H1 (cell line): Measurements from ENCODE around the gene DNAH10. TPM values are rescaled to one million over a fixed set of nuclear protein-coding genes. Genes with fewer than 3 reads are reported as not detected.

ENCODE experiments used
- CTCF ChIA-PET: fragments of 300-600 bp; sonication (Branson Sonifier 250); formaldehyde crosslinking; loops from one replicate; lab custom pipeline; 2021; ENCODE audit not compliant: partially characterized antibody; lab: Charles Lee
- POLR2A ChIA-PET: fragments of 300-600 bp; sonication (Branson Sonifier 250); formaldehyde crosslinking; loops from one replicate; lab custom pipeline; 2021; ENCODE audit warnings: inconsistent platforms; ENCODE audit not compliant: partially characterized antibody; lab: Charles Lee
- DNase-seq, 2 experiments: peaks; one replicate each; pipeline versions ENCODE4 v3.0.0 to v3.0.0-alpha.2; 2010 to 2022; ENCODE audit warnings: low spot score in 2 of 2, low read depth in 1 of 2, mixed read lengths in 1 of 2
- FAIRE-seq: peaks from 2 replicates; lab custom pipeline; 2011; peaks lifted over from hg19 to GRCh38; lab: Jason Lieb, UNC
- H2AFZ ChIP-seq: 2 replicates; pipeline ENCODE4 v1.8.1; 2012; ENCODE audit warnings: low read length, inconsistent platforms
- H2AK5ac ChIP-seq: 2 replicates; pipeline ENCODE4 v1.6.1; 2013; ENCODE audit warnings: low read depth, low read length
- H2BK120ac ChIP-seq: replicated peaks from 2 replicates; pipeline ENCODE3; 2013; ENCODE audit warnings: low read depth, low read length, inconsistent platforms
- H2BK12ac ChIP-seq: 2 replicates; pipeline ENCODE4 v1.6.1; 2013; ENCODE audit warnings: low read depth, low read length
- H2BK15ac ChIP-seq: 2 replicates; pipeline ENCODE4 v1.6.1; 2013; ENCODE audit warnings: low read length
- H2BK20ac ChIP-seq: 2 replicates; pipeline ENCODE4 v1.6.1; 2013; ENCODE audit warnings: low read length
- H2BK5ac ChIP-seq: 2 replicates; pipeline ENCODE4 v1.6.1; 2013; ENCODE audit warnings: low read depth, low read length
- H3K14ac ChIP-seq: 2 replicates; pipeline ENCODE4 v1.6.1; 2013; ENCODE audit warnings: inconsistent platforms; ENCODE audit not compliant: insufficient read length
- H3K18ac ChIP-seq: 2 replicates; pipeline ENCODE4 v1.6.1; 2013; ENCODE audit warnings: low read length; ENCODE audit errors: extremely low read depth
- H3K23ac ChIP-seq: 2 replicates; pipeline ENCODE4 v1.6.1; 2013; ENCODE audit warnings: inconsistent platforms; ENCODE audit not compliant: insufficient read length
- H3K23me2 ChIP-seq: 2 replicates; pipeline ENCODE4 v1.6.1; 2013; ENCODE audit warnings: low read depth, low read length
- H3K27ac ChIP-seq: 2 replicates; pipeline ENCODE4 v1.6.1; 2011; ENCODE audit warnings: low read depth, low read length, inconsistent platforms
- H3K27me3 ChIP-seq, 4 experiments: replicated peaks in 1 of 4; 1 replicate in 1 of 4; 2 replicates in 3 of 4; pipeline versions ENCODE4 v1.6.1 to v1.8.1; 2011 to 2013; ENCODE audit warnings: low read length in 3 of 4, mild to moderate bottlenecking in 3 of 4, inconsistent platforms in 2 of 4, mixed read lengths in 2 of 4, moderate library complexity in 1 of 4; ENCODE audit not compliant: control insufficient read depth in 3 of 4, insufficient read depth in 3 of 4; ENCODE audit errors: extremely low read depth in 1 of 4
- H3K36me3 ChIP-seq, 4 experiments: 2 replicates each; pipeline versions ENCODE4 v1.6.1 to v1.8.1; 2011 to 2013; ENCODE audit warnings: mild to moderate bottlenecking in 4 of 4, low read length in 3 of 4, moderate library complexity in 2 of 4, control low read depth in 1 of 4, inconsistent platforms in 1 of 4; ENCODE audit not compliant: insufficient read depth in 4 of 4, control insufficient read depth in 2 of 4
- H3K4ac ChIP-seq: replicated peaks from 2 replicates; pipeline ENCODE3; 2013; ENCODE audit warnings: low read length, low read depth, mixed read lengths, inconsistent platforms; ENCODE audit not compliant: insufficient read length
- H3K4me1 ChIP-seq, 4 experiments: replicated peaks in 1 of 4; 1 replicate in 1 of 4; 2 replicates in 3 of 4; pipeline versions ENCODE4 v1.6.1 to v1.8.1; 2011 to 2013; ENCODE audit warnings: low read length in 3 of 4, inconsistent platforms in 2 of 4, mixed read lengths in 1 of 4; ENCODE audit not compliant: insufficient read depth in 4 of 4, control insufficient read depth in 3 of 4
- H3K4me2 ChIP-seq, 2 experiments: 2 replicates each; pipeline versions ENCODE4 v1.6.1 to v1.8.1; 2011 to 2013; ENCODE audit warnings: low read depth in 2 of 2, low read length in 2 of 2, control low read depth in 1 of 2, inconsistent platforms in 1 of 2, mild to moderate bottlenecking in 1 of 2; ENCODE audit not compliant: insufficient read depth in 1 of 2
- H3K4me3 ChIP-seq, 4 experiments: fragments of 200-600, 300-600 bp in 1 of 4; sonication (generic), shearing (Covaris generic), sonication (Bioruptor Twin) in 1 of 4; 2 replicates each; pipeline versions ENCODE4 v1.5.1 to v1.8.1; 2011 to 2016; ENCODE audit warnings: low read length in 4 of 4, low read depth in 3 of 4, control low read depth in 2 of 4, inconsistent platforms in 2 of 4, mild to moderate bottlenecking in 2 of 4, mixed read lengths in 1 of 4, moderate library complexity in 1 of 4; ENCODE audit not compliant: insufficient read depth in 2 of 4; ENCODE audit errors: extremely low read depth in 1 of 4
- H3K56ac ChIP-seq: replicated peaks from 2 replicates; pipeline ENCODE3; 2013; ENCODE audit warnings: low read depth, mild to moderate bottlenecking, mixed read lengths, low read length, inconsistent platforms; ENCODE audit not compliant: insufficient read length
- H3K79me1 ChIP-seq: 2 replicates; pipeline ENCODE4 v1.6.1; 2013; ENCODE audit warnings: low read depth, low read length, control low read depth
- H3K79me2 ChIP-seq, 2 experiments: 2 replicates each; pipeline versions ENCODE4 v1.6.1 to v1.8.1; 2012 to 2013; ENCODE audit warnings: low read length in 2 of 2, mild to moderate bottlenecking in 2 of 2, inconsistent platforms in 1 of 2; ENCODE audit not compliant: insufficient read depth in 2 of 2, control insufficient read depth in 1 of 2
- H3K9ac ChIP-seq, 4 experiments: replicated peaks in 1 of 4; 1 replicate in 1 of 4; 2 replicates in 3 of 4; pipeline versions ENCODE4 v1.6.1 to v1.8.1; 2011 to 2013; ENCODE audit warnings: low read depth in 3 of 4, low read length in 3 of 4, control low read depth in 2 of 4, mild to moderate bottlenecking in 2 of 4, moderate library complexity in 2 of 4, inconsistent platforms in 1 of 4; ENCODE audit errors: extremely low read depth in 1 of 4
- H3K9me3 ChIP-seq, 2 experiments: 2 replicates each; pipeline versions ENCODE4 v1.6.1 to v1.8.1; 2012 to 2013; ENCODE audit warnings: mild to moderate bottlenecking in 2 of 2, moderate library complexity in 2 of 2, control low read depth in 1 of 2, inconsistent platforms in 1 of 2, low read depth in 1 of 2, low read length in 1 of 2, mixed read lengths in 1 of 2; ENCODE audit not compliant: insufficient read depth in 2 of 2
- H4K20me1 ChIP-seq, 2 experiments: replicated peaks in 1 of 2; 2 replicates each; pipeline versions ENCODE3 to v1.8.1; 2011 to 2013; ENCODE audit warnings: inconsistent platforms in 2 of 2, low read length in 2 of 2, mild to moderate bottlenecking in 1 of 2; ENCODE audit not compliant: insufficient read depth in 2 of 2, control insufficient read depth in 1 of 2
- H4K5ac ChIP-seq: 2 replicates; pipeline ENCODE4 v1.6.1; 2013; ENCODE audit warnings: low read length, low read depth, mixed read lengths, inconsistent platforms; ENCODE audit not compliant: insufficient read length
- H4K8ac ChIP-seq: 2 replicates; pipeline ENCODE4 v1.8.0; 2013; ENCODE audit warnings: mild to moderate bottlenecking, moderate library complexity, low read length, inconsistent platforms; ENCODE audit not compliant: insufficient read depth; ENCODE audit errors: extremely low read depth
- H4K91ac ChIP-seq: replicated peaks from 2 replicates; pipeline ENCODE3; 2013; ENCODE audit warnings: low read length, mixed read lengths, inconsistent platforms; ENCODE audit not compliant: insufficient read length
- CHD1 ChIP-seq: IDR thresholded peaks from 2 replicates; pipeline ENCODE4 v1.6.1; 2012; ENCODE audit warnings: low read depth, low read length, improper control_type of control experiment
- CREB1 ChIP-seq: IDR thresholded peaks from 2 replicates; pipeline ENCODE4 v1.6.1; 2012; ENCODE audit warnings: inconsistent platforms
- EGR1 ChIP-seq: IDR thresholded peaks from 2 replicates; pipeline ENCODE4 v1.6.1; 2011; ENCODE audit warnings: low read depth, low read length, borderline replicate concordance
- FOSL1 ChIP-seq: IDR thresholded peaks from 2 replicates; pipeline ENCODE4 v1.6.1; 2011; ENCODE audit warnings: mild to moderate bottlenecking, low read depth, low read length, moderate library complexity; ENCODE audit not compliant: insufficient read depth
- RNF2 ChIP-seq: fragments of 200-900, 300-1000 bp; sonication (generic); IDR thresholded peaks from 2 replicates; pipeline ENCODE4 v1.7.1; 2016; ENCODE audit warnings: borderline replicate concordance, low read depth, mild to moderate bottlenecking, antibody characterized with exemption, low read length; ENCODE audit not compliant: poor library complexity, severe bottlenecking; ENCODE audit errors: missing control alignments
- SAP30 ChIP-seq: fragments of 300-600 bp; sonication (generic); IDR thresholded peaks from 2 replicates; pipeline ENCODE4 v1.7.1; 2012; ENCODE audit warnings: low read length, moderate library complexity, mild to moderate bottlenecking, inconsistent platforms; ENCODE audit not compliant: insufficient read depth, insufficient replicate concordance
- WGBS, 2 experiments: shearing (Covaris generic) in 1 of 2; methylation state at CpG; one replicate each; pipeline versions ENCODE4 v1.1.6 to v1.1.7; 2013 to 2015; ENCODE audit warnings: low lambda C conversion rate in 2 of 2, mixed read lengths in 2 of 2, inconsistent platforms in 1 of 2, low coverage in 1 of 2, missing lambda C conversion rate in 1 of 2; ENCODE audit not compliant: insufficient replicate concordance in 2 of 2, insufficient coverage in 1 of 2, insufficient read length in 1 of 2; ENCODE audit errors: extremely low coverage in 1 of 2, missing lambda C conversion rate in 1 of 2; 5-methylcytosine and 5-hydroxymethylcytosine counted together
- polyA plus RNA-seq, 7 experiments: library from polyadenylated mRNA; depleted of rRNA in 3 of 7; stranded (reverse) in 5 of 7; unstranded in 2 of 7; fragments of >200 nt in 5 of 7; fragments of 200-250 nt in 2 of 7; gene quantifications; 1 replicate in 5 of 7; 2 replicates in 1 of 7; 4 replicates in 1 of 7; pipeline versions ENCODE4 v1.2.1 to v1.2.3, GENCODE V29; 2011 to 2013; ENCODE audit warnings: missing spikeins in 2 of 7, mixed read lengths in 2 of 7
- total RNA-seq: library from RNA; stranded (reverse); fragmentation: NEBNext Ultra II Directional; extraction: Animal tissue kit (Norgen Biotek cat#: 25700); gene quantifications from 2 replicates; pipeline ENCODE4 v1.2.1, GENCODE V29; 2021

Gene DNAH10
- total and polyA plus RNA-seq, 2 of the 8 experiments (the other 6 are each of a cell fraction or from before 2014, with no cell fraction given) = 0.02 to 0.24 TPM

- no peak for FAIRE-seq
- H2BK5ac ChIP-seq = no peak overlapping the region
- H2AFZ ChIP-seq = no peak overlapping the region
- no peak overlapping the region for H2AK5ac ChIP-seq
- H3K14ac ChIP-seq = no peak overlapping the region
- H3K79me2 ChIP-seq = no peaks in the 10 kb centered on the region
- H4K5ac ChIP-seq = no peak overlapping the region
- H3K4me2 ChIP-seq = no peak overlapping the region
- ChIA-PET POLR2A (no interaction called here), CTCF (interaction anchor here (1.5 kb wide), 1 partner anchor 31 kb away, joined by 5 read pairs; no protein-coding TSS in a partner anchor)
- H3K79me1 ChIP-seq = no peaks in the 10 kb centered on the region
- H3K9me3 ChIP-seq = no peaks in the 10 kb centered on the region
- no peak overlapping the region for H2BK15ac ChIP-seq
- H3K4me3 ChIP-seq = no peak overlapping the region
- no peak overlapping the region for H3K56ac ChIP-seq
- TF ChIP-seq EGR1 (no peak), FOSL1 (no peak), CHD1 (no peak), CREB1 (no peak), RNF2 (no peak), SAP30 (no peak)
- H3K36me3 ChIP-seq = no peaks in the 10 kb centered on the region
- H3K23me2 ChIP-seq = no peaks in the 10 kb centered on the region; the same call in 1 of the 2 replicates
- H3K27me3 ChIP-seq = no peaks in the 10 kb centered on the region
- H4K8ac ChIP-seq = no peak overlapping the region; the same call in 1 of the 2 replicates
- WGBS, 2 experiments = 83% methylated on average over 12 of the region's 12 CpGs; no CpG with 5 or more reads in 1 of the 2 experiments
- no peak overlapping the region for H3K23ac ChIP-seq
- H3K27ac ChIP-seq = no peak overlapping the region
- H3K9ac ChIP-seq = no peak overlapping the region
- no peak overlapping the region for H3K4ac ChIP-seq
- H2BK120ac ChIP-seq = no peak overlapping the region
- H4K91ac ChIP-seq = no peak overlapping the region
- no peak overlapping the region for H3K18ac ChIP-seq
- H3K4me1 ChIP-seq = no peaks in the 10 kb centered on the region
- no peak for DNase-seq
- no peak overlapping the region for H2BK20ac ChIP-seq
- peaks cover 0 to 2% of the 10 kb centered on the region in 2 experiments for H4K20me1 ChIP-seq
- no peak overlapping the region for H2BK12ac ChIP-seq
Observed at GRCh38 chr12:123907726-123908476, 145.8 kb downstream of the DNAH10 start.
